ENCODE data around the gene ABHD11. TPM values are rescaled to one million over a fixed set of nuclear protein-coding genes. Genes with fewer than 3 reads are reported as not detected.
"Not testable (repeated sequence)": the region's sequence is repeated elsewhere in the genome, so short reads cannot be mapped to it uniquely, and the experiment has no call there.

Gene ABHD11
- polyA plus RNA-seq, 1 donor: 12.4 TPM

DNA sequence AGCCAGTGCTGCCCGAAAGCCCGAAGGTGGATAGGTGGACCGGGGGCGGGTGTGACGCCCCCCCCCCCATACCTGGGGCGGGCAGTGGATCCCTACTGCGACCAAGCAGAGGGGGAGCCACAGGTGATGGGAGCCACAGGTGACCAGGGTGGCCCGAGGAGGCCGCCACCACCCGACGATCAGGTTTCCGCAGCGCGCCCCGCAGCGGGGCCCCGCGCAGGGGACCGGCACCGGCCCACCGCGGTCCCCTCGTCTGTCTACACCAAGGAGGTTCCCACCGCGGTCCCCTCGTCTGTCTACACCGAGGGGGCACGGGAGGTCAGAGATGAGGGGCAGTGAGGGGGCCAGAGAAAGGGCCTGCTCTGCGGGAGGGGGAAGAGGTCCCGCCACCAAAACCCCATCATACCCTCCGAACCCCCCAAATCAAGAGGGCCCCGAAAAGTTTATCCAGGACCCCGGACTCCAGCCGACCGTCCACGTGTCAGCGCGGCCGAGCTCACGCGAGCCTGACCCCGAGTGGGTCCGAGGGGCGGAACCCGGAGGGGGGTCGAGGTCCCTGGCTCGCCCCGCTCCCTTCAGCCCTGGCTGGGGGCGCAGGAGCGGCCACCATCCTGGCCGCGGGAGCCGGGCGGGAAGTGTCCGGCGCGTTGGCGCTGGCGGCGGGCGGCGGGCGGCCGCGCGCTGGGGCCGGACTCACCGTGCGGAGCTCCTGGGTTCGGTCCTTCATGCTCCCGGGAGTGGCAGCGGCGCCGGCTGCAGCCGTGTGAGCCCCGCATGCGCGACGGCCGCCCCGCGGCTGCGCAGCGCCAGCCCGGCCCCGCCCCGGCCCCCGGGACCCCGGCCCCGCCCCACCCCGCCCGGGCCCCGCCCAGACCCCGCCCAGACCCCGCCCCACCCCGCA lies 19.4 kb downstream of the ABHD11 start, which contains the start of gene STX1A:
Gene STX1A, minus strand, starts transcription at position 765 of the 901 bp plus-strand sequence. Its CDS starts 38 bp downstream, at position 727.
- no peak for DNase-seq

GRCh38 chr7:73718438-73718881 lies 20.1 kb downstream of the ABHD11 start:
- no peak for DNase-seq

GRCh38 chr7:73717991-73718405 lies 20.6 kb downstream of the ABHD11 start:
- no peak for DNase-seq

GRCh38 chr7:73717025-73717807 lies 21.4 kb downstream of the ABHD11 start:
- DNase-seq: peak; percentile 63

GRCh38 chr7:73716318-73716890 lies 22.2 kb downstream of the ABHD11 start:
- DNase-seq: no peak

DNA sequence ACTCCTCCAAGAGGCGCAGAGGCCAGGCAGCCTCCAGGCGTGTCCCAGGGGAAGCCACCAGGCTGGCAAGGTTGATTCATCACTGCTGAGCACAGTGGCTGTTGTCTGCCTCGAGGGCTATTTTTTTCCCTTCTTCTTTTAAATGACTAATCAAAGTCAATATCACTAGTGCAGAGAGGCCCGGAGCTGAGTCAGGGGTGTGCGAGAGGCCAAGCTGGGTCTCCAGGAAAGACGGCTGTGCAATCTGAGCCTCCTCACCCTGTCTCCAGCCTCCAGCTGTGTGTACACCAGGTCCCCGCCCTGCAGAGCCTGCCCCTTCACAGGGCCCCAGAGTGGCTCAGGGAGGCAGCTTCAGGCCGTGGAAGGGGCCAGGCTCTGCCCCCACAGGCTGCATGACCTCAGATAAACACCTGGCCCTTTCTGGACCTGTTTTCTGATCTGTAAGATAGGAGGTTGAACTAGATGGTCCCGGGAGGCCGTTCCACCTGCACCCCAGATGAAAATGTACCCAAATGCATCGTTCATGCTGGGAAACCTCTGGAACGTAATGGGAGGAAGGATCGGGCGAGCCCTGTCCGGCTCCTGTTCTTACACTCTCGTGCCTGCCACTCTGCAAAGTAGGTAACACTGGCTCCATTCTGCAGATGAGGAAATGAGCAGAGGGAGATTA lies 22.8 kb downstream of the ABHD11 start:
- DNase-seq: peak; percentile 62

DNA sequence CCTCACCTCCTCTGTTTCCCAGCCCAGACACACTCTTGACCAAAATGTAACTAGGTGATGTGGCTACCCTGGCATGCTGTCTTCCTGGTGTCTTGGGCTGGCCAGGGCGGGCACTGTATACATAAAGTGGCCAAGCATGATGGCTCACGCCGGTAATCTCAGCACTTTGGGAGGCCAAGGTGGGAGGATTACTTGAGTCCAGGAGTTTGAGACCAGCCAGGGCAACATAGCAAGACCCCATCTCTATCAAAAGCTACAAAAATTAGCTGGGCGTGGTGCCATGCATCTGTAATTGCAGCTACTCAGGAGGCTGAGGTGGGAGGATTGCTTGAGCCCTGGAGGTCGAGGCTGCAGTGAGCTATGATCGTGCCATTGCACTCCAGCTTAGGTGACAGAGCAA lies 25.3 kb downstream of the ABHD11 start:
- not testable (repeated sequence) for DNase-seq

DNA sequence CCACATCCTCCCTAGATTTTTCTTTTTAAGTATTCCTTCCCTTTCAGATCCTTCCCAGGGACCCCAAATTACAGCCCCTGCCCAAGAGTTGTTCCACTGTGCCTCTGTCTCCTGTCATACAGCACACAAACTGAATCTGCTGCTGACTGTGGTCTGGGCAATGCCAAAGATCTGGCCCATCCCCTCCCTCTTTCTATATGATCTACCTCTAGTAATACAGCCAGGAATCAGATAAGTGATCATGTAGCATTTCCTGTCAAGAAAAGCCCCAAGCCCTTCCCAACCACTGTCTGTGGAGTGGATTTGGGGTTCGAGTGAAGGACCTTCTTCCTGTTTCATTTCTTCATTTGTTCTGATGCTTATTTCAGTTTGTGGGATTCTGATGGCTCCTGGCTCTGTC lies 25.8 kb downstream of the ABHD11 start:
- DNase-seq: no peak

DNA sequence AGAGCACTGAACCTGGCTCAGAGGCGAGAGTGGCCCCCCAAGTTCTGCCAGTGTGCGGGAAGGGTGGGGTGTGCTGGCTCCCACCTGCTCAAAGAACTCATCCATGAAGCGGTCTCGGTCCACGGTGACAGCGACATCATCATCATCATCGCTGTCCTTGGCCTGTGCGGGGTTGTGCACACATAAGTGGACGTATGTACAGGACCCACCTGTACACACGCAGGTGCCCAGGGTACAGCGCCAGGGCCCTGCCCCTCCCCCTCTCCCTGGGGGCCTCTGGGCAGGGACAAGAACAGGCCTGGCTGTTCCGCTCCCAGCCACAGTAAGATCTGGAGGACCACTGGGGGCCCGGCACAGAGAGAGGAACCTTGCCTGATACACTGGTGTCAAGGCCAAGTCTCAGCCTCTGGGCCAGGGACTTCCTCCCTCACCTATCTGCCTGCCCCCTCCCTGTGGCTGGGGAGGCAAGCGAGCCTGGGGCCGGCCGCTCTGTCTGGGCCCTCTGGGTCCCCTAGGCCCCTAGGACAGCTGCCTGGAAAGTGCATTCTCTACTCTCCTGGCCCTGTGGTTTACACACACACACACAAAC lies 29.5 kb downstream of the ABHD11 start:
- no peak for DNase-seq

- DNase-seq: no peak
Measured at GRCh38 chr7:73707045-73707631, 31.5 kb downstream of the ABHD11 start.

DNA sequence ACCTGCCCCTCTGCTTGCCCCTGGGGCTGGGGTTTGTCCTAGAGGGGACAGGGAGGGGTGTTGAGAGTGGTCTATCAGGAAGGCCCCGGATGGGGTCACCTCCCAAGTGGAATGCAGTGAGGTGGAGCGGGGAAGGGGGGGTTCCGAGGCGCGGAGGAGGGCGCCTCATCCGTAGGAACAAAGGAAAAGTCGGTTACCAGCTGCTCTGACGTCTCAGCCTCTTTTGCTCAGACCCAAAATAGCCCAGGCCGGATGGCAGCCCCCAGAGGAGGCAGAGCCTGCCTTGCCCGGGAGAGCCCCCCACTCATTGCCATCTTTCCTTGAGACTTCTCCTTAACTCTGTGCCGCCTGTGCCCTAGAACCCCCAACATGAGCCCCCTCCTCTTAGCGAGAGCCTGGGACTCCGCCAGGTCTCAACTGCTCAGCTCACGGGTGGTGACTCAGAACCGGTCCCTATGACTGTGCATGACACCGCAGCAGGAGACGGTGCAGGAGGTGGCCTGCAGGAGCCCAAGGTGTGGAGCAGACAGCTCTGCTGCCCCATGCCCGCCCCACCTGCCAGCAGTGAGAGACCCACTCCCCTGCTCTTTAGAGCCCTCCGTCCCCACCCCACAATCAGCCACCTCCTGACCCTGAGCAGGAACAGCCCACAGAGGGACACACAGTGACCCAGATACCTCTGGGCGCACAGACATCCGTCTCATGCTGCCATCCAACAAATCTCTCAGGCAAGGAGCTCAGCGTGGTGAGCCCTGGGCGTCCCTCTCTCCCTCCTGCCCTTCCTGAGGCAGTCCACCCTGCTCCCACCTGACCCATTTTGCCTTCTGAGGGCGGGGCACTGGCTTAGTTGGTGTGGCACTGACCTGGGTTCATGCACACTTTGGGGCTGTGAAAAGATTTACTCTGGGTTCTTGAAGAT lies 32.2 kb downstream of the ABHD11 start:
- no peak for DNase-seq

GRCh38 chr7:73705551-73705920 lies 33.1 kb downstream of the ABHD11 start:
- DNase-seq: no peak

DNA sequence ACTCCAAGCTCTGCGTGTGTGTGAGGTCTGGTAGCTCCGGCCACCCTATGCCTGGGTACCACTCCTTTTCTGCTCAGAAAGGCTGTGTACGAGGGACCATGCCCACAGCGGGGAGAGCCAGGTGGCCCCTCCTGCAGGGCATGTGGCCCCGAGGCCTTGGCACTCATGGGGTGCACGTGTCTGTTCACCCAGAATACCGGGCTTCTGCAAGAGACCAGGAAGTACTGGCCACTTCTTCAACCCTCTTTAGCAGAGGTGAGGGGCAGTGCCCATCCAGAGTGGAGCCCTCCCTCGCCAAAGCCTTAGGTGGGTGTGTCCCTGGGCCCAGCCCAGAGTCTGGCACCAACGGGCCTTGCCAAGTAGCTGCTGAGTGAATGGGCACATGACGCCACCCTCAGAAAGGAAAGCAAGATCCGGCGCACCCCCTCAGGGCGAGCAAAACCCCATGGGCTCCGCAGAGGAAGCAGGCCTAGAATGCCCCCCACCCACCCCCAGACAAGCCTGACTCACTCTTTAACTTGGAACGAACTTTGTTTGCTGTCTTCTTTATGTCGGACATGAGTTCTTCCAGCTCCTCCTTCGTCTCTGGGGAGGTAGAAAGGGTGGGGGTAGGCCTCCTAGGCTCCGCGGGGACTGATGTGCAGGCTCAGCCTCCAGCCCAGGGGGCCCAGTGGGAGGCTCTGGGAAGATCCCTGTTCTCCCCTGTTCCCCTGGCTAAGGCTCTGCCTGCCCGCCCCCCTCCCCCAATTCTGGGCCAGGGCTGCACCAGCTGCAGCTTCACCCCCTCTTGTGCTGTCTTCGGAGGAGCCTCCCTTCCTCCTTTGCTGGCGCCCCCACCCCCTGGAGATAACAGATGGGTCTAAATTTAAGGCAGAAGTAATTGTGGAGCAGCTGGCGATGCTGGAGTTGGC lies 33.7 kb downstream of the ABHD11 start:
- no peak for DNase-seq

DNA sequence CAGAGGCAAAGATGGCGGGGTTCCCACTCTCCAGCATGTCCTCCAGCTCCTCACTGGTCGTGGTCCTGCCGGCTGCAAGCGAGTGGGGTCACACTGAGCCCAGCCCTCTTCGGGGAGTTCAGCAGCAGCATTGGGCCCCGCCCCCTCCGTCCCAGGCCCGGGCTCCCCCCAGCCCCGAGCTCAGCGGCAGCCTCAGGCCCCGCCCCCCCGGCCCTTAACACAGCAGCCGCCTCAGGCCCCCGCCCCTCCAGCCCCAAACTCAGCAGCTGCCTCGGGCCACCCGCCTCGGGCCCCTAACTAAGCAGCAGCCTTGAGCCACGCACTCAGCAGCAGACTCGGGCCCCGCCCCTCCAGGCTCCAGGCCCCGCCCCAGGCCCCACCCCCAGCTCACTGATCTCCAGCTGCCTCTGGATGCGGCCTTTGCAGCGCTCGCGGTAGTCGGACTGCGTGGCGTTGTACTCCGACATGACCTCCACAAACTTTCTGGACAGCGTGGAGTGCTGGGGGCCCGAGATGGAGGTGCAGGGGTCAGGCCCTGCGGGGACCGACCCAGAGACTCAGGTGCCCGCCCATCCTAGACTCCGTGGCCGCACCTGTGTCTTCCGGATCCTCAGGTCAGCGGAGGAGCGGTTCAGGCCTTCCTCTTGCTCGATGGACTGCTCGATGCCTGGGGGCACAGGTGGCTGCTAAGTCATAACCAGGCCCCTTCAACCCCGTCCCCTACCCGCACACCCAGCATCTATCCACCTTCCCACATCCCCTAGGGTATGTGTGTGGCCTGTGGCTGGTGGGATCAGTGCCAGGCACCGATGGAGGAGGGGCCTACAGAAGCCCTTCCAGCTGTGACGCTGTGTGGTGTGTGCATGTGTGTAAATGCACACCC lies 34.6 kb downstream of the ABHD11 start:
- DNase-seq: peak; percentile 74

- no peak for DNase-seq
Measured at GRCh38 chr7:73703225-73703624, 35.4 kb downstream of the ABHD11 start.

DNA sequence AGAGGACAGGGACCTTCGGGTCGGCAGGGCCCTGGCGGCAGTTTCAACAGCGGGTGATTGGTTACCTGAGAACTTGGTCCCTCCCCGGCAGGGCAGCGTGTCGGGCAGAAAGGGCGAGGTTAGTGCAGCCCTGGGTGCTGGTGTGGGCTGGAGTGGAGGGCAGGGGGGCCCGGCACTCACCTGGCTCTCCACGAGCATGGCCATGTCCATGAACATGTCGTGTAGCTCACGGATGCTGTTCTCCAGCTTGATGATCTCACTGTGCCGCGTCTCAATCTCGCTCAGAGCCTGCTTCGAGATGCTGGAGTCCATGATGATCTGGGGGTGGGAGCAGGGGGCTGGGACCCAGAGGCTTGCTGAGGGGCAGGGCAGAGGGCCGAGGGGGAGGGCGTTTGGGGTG lies 35.9 kb downstream of the ABHD11 start:
- no peak for DNase-seq

DNA sequence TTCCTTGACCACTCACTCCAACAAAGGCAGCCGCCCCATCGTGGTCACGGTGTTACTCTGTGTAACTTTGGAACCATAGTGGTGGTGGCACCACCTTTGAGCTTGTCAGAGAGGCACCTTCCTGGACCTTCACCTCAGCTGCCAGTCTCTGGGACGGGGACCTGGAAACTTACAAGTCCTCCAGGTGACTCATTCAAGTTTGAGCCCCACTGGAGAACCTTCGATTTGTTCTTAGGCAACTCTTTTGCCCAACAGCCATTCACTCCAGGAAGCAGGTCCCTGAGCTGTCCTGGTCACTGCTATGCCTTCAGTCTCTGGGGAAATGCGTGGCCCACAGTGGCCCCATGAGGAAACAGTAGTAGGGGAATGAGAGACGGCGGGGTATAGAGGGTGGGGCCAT lies 36.4 kb downstream of the ABHD11 start:
- no peak for DNase-seq

DNA sequence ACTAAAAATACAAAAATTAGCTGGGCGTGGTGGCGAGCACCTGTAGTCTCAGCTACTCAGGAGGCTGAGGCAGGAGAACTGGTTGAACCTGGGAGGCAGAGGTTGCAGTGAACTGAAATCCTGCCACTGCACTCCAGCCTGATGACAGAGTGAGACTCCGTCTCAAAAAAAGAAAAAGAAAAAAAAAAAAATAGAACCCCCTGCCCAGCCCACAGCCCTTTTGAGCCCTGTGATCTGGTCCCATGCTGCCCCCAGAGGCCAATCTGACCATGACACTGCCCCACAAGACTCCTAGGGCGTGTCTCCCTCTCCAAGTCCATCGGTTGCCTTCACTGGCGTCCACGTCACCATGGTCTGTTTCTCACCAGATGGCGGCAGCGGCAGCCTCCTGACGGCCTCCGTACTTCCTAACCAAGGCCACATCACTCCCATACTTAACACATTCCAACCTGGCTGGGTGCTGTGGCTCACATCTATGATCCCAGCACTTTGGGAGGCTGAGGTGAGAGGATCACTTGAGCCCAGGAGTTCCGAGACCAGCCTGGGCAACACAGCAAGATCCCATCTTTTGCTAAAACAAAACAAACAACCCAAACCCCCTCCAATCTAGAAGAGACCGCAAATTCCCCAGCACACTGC lies 37.1 kb downstream of the ABHD11 start:
- no peak for DNase-seq
